CD4-positive, alpha-beta memory T cell (primary cell): ENCODE results near the gene HS2ST1. TPM values are rescaled to one million over a fixed set of nuclear protein-coding genes. Genes with fewer than 3 reads are reported as not detected.
"Not testable (repeated sequence)": the region's sequence is repeated elsewhere in the genome, so short reads cannot be mapped to it uniquely, and the experiment has no call there.

ENCODE experiments used
- CTCF ChIA-PET: fragments of 350-600 bp; sonication (Branson Sonifier 250); formaldehyde crosslinking; loops from one replicate; lab custom pipeline; 2021; ENCODE audit warnings: inconsistent platforms; ENCODE audit not compliant: partially characterized antibody; lab: Charles Lee
- POLR2A ChIA-PET: fragments of 350-600 bp; sonication (Branson Sonifier 250); formaldehyde crosslinking; loops from one replicate; lab custom pipeline; 2021; ENCODE audit not compliant: partially characterized antibody; lab: Charles Lee
- DNase-seq, 5 donors: peaks; one replicate each; pipeline versions ENCODE4 v3.0.0 to v3.0.0-alpha.2; 2020 to 2022; ENCODE audit warnings: mixed read lengths in 1 of 5
- H3K27ac ChIP-seq: one replicate; pipeline ENCODE4 v1.7.0; 2013; ENCODE audit warnings: low read depth, low read length
- H3K27me3 ChIP-seq: 2 replicates; pipeline ENCODE4 v1.7.0; 2013; ENCODE audit warnings: mild to moderate bottlenecking, low read length, moderate library complexity; ENCODE audit not compliant: insufficient read depth
- H3K36me3 ChIP-seq: 2 replicates; pipeline ENCODE4 v1.7.0; 2013; ENCODE audit warnings: mild to moderate bottlenecking, low read length, moderate library complexity; ENCODE audit not compliant: insufficient read depth
- H3K4me1 ChIP-seq: 2 replicates; pipeline ENCODE4 v1.7.0; 2013; ENCODE audit warnings: mild to moderate bottlenecking, low read length, moderate library complexity; ENCODE audit not compliant: insufficient read depth
- H3K4me3 ChIP-seq, 2 donors: one replicate each; pipeline ENCODE4 v1.7.0; 2013; ENCODE audit warnings: low read length in 2 of 2, mild to moderate bottlenecking in 1 of 2
- H3K9me3 ChIP-seq, 2 donors: one replicate each; pipeline ENCODE4 v1.7.0; 2013; ENCODE audit warnings: low read length in 2 of 2, control low read depth in 1 of 2; ENCODE audit not compliant: control insufficient read depth in 1 of 2
- H3K27ac Mint-ChIP-seq, 7 donors: one replicate each; pipeline ENCODE4 v1.8.0; 2020 to 2021; ENCODE audit warnings: mixed read lengths in 7 of 7, mild to moderate bottlenecking in 6 of 7, inconsistent platforms in 3 of 7, moderate library complexity in 3 of 7
- H3K27me3 Mint-ChIP-seq, 2 donors: one replicate each; pipeline ENCODE4 v1.8.0; 2020 to 2021; ENCODE audit warnings: mixed read lengths in 2 of 2
- H3K36me3 Mint-ChIP-seq, 2 donors: one replicate each; pipeline ENCODE4 v1.8.0; 2020 to 2021; ENCODE audit warnings: mixed read lengths in 2 of 2, inconsistent platforms in 1 of 2, mild to moderate bottlenecking in 1 of 2
- H3K4me1 Mint-ChIP-seq, 4 donors: one replicate each; pipeline ENCODE4 v1.8.0; 2020 to 2021; ENCODE audit warnings: mixed read lengths in 4 of 4, mild to moderate bottlenecking in 1 of 4
- H3K4me3 Mint-ChIP-seq, 8 donors: one replicate each; pipeline ENCODE4 v1.8.0; 2020 to 2021; ENCODE audit warnings: mixed read lengths in 8 of 8, mild to moderate bottlenecking in 7 of 8, moderate library complexity in 6 of 8, inconsistent platforms in 3 of 8
- H3K9me3 Mint-ChIP-seq, 8 donors: one replicate each; pipeline ENCODE4 v1.8.0; 2020 to 2021; ENCODE audit warnings: mixed read lengths in 8 of 8, mild to moderate bottlenecking in 5 of 8, inconsistent platforms in 3 of 8, moderate library complexity in 1 of 8
- intact Hi-C: fragments of 100-400 bp; cut with micrococcal nuclease; formaldehyde crosslinking; loops from one replicate; pipeline ENCODE4 v1.15.1; 2023
- polyA plus RNA-seq, 2 donors: library from polyadenylated mRNA; unstranded; fragments of 300-500 nt; fragmentation: Illumina TruSeq; gene quantifications; one replicate each; pipeline ENCODE4 v1.2.3, GENCODE V29; 2021
- total RNA-seq, 2 experiments: library from RNA; stranded (reverse); gene quantifications; one replicate each; pipeline ENCODE4 v1.2.3, GENCODE V29; 2021

Gene HS2ST1
- total and polyA plus RNA-seq, 4 experiments from 2014 or later: 5.4 to 15.8 (median 11.2) TPM

DNA sequence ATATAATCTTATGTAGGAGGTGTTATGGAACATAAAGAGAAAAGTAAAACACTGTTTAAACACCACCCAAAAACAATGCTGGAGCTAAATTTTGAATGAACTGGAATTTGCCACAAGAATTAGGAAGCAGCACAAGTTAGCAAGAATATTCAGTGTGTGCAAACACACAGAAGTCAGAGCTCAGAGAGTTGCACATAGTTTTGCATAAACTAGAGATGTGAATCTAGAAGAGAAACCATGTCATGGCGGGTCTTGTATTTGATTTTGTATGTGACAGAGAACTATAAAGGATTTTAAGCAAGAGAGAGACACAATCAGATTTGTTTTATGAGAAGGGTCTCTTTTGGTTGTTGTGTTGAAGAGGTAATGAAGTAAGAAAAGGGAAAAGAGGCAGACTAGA is 38.7 kb upstream of the HS2ST1 start:
- H3K27me3 Mint-ChIP-seq: no peaks in the 10 kb centered on the region
- H3K27ac ChIP-seq: no peak overlapping the region
- intact Hi-C loops: no loop called here

DNA sequence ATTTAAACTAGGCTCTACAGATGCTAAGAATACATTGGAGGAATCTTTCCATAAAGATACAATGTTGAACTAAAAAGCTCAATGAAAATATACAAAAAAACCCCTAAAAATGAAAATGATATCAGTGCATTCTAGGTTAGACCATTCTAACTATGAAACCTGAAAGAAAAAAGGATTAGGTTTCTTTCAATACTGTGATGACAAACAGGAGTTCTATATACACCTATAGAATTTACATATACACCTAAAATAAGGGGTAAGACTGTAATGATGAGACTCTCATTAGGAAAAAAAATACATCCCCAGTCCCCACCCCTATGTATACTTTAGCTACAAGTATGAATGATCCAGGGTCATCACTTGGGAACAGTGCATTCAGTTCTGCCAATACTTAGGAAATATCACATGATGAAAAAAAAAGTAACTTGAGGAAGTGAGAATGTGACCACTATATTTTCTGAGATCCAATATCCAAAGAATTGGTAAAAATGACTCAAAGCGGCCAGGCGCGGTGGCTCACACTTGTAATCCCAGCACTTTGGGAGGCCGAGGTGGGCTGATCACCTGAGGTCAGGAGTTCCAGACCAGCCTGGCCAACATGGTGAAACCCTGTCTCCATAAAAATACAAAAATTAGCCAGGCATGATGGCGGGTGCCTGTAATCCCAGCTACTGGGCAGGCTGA is 26.8 kb upstream of the HS2ST1 start:
- CTCF ChIA-PET: interaction anchor here (1.1 kb wide), 1 partner anchor 196 kb away, joined by 3 read pairs; no protein-coding TSS in a partner anchor
- no peaks in the 10 kb centered on the region for H3K27me3 Mint-ChIP-seq
- no peak overlapping the region for H3K4me3 ChIP-seq
- peaks cover 18 to 33% (median 25%) of the 10 kb centered on the region in 4 donors for H3K4me1 Mint-ChIP-seq
- peaks cover 8% of the 10 kb centered on the region for H3K4me1 ChIP-seq
- no peaks in the 10 kb centered on the region for H3K9me3 ChIP-seq
- no peaks in the 10 kb centered on the region for H3K36me3 ChIP-seq
- POLR2A ChIA-PET: interaction anchor here (1.4 kb wide), 1 partner anchor 27 kb away, joined by 4 read pairs; the partner anchor contains the start of gene HS2ST1
- no peak overlapping the region for H3K27ac ChIP-seq
- H3K27ac Mint-ChIP-seq: peak overlapping the region in 2 of 7 donors; percentile 32 to 36
- peaks cover 8 to 15% of the 10 kb centered on the region in 2 donors for H3K36me3 Mint-ChIP-seq
- no peaks in the 10 kb centered on the region for H3K27me3 ChIP-seq
- no peak overlapping the region for H3K4me3 Mint-ChIP-seq
- intact Hi-C loops: loop anchor here (10.0 kb wide), 1 partner anchor 47 kb away; no protein-coding TSS in a partner anchor
- no peak for DNase-seq
- no peaks in the 10 kb centered on the region for H3K9me3 Mint-ChIP-seq

More for the DNA sequence above, 38.7 kb upstream of the HS2ST1 start:
- DNase-seq: no peak
- peaks cover 6% of the 10 kb centered on the region for H3K36me3 ChIP-seq
- no peaks in the 10 kb centered on the region for H3K4me1 ChIP-seq
- Mint-ChIP-seq H3K4me1 (peaks cover 0 to 11% (median 3%) of the 10 kb centered on the region in 4 donors), H3K9me3 (no peaks in the 10 kb centered on the region), H3K4me3 (no peak overlapping the region), H3K27ac (peak overlapping the region in 4 of 7 donors; percentile 1 to 43 (median 10)), H3K36me3 (peaks cover 25 to 31% of the 10 kb centered on the region in 2 donors)
- ChIA-PET POLR2A (no interaction called here), CTCF (no interaction called here)
- H3K27me3 ChIP-seq: no peaks in the 10 kb centered on the region
- H3K4me3 ChIP-seq: no peak overlapping the region
- H3K9me3 ChIP-seq: no peaks in the 10 kb centered on the region

DNA sequence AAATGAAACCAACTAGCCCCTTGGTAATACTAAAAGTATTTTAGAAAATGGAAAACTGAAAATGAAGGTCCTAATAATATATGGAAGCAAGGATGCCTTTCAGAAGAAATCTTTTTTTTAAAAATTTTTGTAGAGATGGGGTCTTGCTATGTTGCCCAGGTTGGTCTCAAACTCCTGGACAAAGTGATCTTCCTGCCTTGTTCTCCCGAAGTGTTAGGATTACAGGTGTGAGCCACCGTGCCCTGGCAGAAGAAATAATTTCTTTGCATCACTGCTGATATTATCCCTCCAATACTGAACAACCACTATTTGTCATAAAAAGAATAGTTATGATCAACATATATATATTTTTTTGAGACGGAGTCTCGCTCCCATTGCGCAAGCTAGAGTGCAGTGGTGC is 26.1 kb upstream of the HS2ST1 start:
- H3K9me3 ChIP-seq: no peaks in the 10 kb centered on the region
- CTCF ChIA-PET: interaction anchor here (1.0 kb wide), 1 partner anchor 27 kb away, joined by 3 read pairs; no protein-coding TSS in a partner anchor
- H3K27me3 ChIP-seq: no peaks in the 10 kb centered on the region
- no peak overlapping the region for H3K4me3 ChIP-seq
- H3K36me3 Mint-ChIP-seq: peaks cover 8 to 12% of the 10 kb centered on the region in 2 donors
- H3K27ac ChIP-seq: no peak overlapping the region
- H3K4me3 Mint-ChIP-seq: no peak overlapping the region
- no peak for DNase-seq
- no peaks in the 10 kb centered on the region for H3K36me3 ChIP-seq
- H3K27ac Mint-ChIP-seq: no peak overlapping the region
- POLR2A ChIA-PET: interaction anchor here (0.9 kb wide), 1 partner anchor 9 kb away, joined by 3 read pairs; no protein-coding TSS in a partner anchor
- no peaks in the 10 kb centered on the region for H3K9me3 Mint-ChIP-seq
- H3K4me1 ChIP-seq: peaks cover 8% of the 10 kb centered on the region
- peaks cover 16 to 33% (median 24%) of the 10 kb centered on the region in 4 donors for H3K4me1 Mint-ChIP-seq
- no peaks in the 10 kb centered on the region for H3K27me3 Mint-ChIP-seq
- intact Hi-C loops: loop anchor here (10.0 kb wide), 1 partner anchor 46 kb away; no protein-coding TSS in a partner anchor

DNA sequence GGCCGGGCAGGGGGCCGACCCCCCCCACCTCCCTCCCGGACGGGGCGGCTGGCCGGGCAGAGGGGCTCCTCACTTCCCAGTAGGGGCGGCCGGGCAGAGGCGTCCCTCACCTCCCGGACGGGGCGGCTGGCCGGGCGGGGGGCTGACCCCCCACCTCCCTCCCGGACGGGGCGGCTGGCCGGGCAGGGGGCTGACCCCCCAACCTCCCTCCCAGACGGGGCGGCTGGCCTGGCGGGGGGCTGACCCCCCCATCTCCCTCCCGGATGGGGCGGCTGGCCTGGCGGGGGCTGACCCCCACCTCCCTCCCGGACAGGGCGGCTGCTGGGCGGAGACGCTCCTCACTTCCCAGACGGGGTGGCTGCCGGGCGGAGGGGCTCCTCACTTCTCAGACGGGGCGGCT is 15.0 kb upstream of the HS2ST1 start:
- H3K27ac ChIP-seq, H3K36me3 ChIP-seq, intact Hi-C loops, POLR2A ChIA-PET, H3K27ac Mint-ChIP-seq, H3K27me3 Mint-ChIP-seq, CTCF ChIA-PET, H3K9me3 ChIP-seq, DNase-seq, H3K4me3 ChIP-seq, H3K27me3 ChIP-seq, H3K9me3 Mint-ChIP-seq, H3K4me3 Mint-ChIP-seq: not testable (repeated sequence)
- peaks cover 25 to 42% of the 10 kb centered on the region in 2 donors for H3K36me3 Mint-ChIP-seq
- peaks cover 9 to 25% (median 16%) of the 10 kb centered on the region in 4 donors for H3K4me1 Mint-ChIP-seq
- peaks cover 10% of the 10 kb centered on the region for H3K4me1 ChIP-seq

DNA sequence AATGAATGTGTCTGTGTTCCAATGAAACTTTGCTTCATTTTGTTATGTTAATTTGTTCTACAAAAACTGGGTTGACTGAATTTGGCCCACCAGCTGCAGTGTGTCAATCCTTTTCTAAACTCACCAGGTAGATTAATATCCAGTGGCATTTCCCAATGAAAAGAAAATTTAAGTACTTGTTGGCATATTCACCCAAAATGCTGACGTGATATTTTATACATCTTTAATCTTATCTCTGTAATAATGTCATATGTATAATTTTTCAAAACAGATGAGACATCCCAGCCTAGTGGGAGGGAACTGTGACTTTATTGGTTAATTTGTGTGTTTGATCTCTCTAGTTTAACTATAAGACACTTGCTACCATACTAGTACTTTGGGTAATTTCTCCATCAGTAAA is 8.6 kb upstream of the HS2ST1 start:
- Mint-ChIP-seq H3K9me3 (no peaks in the 10 kb centered on the region), H3K4me1 (peaks cover 32 to 41% (median 38%) of the 10 kb centered on the region in 4 donors), H3K36me3 (peaks cover 29 to 39% of the 10 kb centered on the region in 2 donors), H3K4me3 (no peak overlapping the region), H3K27me3 (no peaks in the 10 kb centered on the region), H3K27ac (no peak overlapping the region)
- ChIA-PET CTCF (interaction anchor here (0.6 kb wide), 1 partner anchor 1976 kb away, joined by 5 read pairs; no protein-coding TSS in a partner anchor), POLR2A (no interaction called here)
- Histone ChIP-seq H3K4me1 (peaks cover 64% of the 10 kb centered on the region), H3K9me3 (no peaks in the 10 kb centered on the region), H3K27ac (no peak overlapping the region), H3K4me3 (no peak overlapping the region), H3K36me3 (peaks cover 6% of the 10 kb centered on the region), H3K27me3 (no peaks in the 10 kb centered on the region)
- intact Hi-C loops: no loop called here
- no peak for DNase-seq

DNA sequence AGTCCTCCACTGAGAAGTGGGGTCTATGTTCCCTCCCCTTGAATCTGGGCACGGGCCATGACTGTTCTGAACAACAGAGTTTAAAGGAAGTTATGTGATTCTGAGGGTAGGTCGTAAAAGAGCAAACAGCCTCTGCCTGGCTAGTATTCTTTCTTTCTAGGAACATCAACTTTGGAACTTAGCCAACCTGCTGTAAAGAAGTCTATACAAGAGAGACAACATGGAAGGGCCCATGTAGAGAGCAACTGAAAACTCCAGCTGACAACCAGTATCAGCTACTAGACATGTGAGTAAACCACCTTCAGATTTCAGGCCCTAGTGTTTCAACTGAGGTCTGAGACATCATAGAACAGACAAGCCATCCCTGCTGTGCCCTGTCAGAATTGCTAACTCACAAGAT is 8.0 kb upstream of the HS2ST1 start:
- DNase-seq: no peak
- Mint-ChIP-seq H3K4me3 (no peak overlapping the region), H3K27ac (no peak overlapping the region), H3K27me3 (no peaks in the 10 kb centered on the region), H3K4me1 (peaks cover 38 to 47% (median 43%) of the 10 kb centered on the region in 4 donors), H3K36me3 (peaks cover 28 to 38% of the 10 kb centered on the region in 2 donors), H3K9me3 (no peaks in the 10 kb centered on the region)
- Histone ChIP-seq H3K9me3 (no peaks in the 10 kb centered on the region), H3K36me3 (peaks cover 6% of the 10 kb centered on the region), H3K27ac (no peak overlapping the region), H3K27me3 (no peaks in the 10 kb centered on the region), H3K4me3 (no peak overlapping the region), H3K4me1 (peaks cover 69% of the 10 kb centered on the region)
- ChIA-PET POLR2A (no interaction called here), CTCF (no interaction called here)
- intact Hi-C loops: no loop called here

DNA sequence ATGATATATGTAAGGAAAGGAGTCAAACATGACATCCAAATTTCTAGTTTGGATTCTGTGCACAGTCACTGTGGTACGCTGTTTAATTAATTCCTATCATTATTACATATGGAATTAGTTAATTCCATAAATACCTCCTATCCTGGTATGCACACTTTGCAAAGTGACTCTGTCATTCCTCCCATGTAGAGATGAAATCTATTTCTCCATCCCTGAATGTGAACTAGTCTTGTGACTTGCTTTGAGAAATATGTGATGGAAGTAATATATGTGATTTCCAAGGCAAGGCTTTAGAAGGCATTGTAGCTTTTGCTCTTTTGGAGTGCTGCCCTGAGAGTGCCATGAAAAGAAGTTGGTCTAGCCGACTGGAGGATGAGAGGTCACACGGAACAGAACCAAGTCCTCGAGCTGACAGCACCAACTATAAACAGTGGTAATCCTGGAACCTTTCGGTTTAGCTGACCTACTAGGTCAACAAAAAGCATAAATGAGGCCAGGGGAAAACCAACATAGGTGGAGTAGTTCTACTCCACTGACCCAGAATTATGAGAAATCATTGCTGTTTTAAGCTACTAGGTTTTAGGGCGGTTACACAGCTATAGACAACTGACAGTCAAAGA is 2.0 kb upstream of the HS2ST1 start:
- H3K4me3 Mint-ChIP-seq: peak overlapping the region in 2 of 8 donors; percentile 14 to 63
- intact Hi-C loops: loop anchor here (5.0 to 10.0 kb wide), 5 partner anchors 48 to 1708 kb away; partner anchors contain the start of gene SYDE2
- POLR2A ChIA-PET: interaction anchor here (1.1 to 6.0 kb wide), 2 partner anchors 9 to 208 kb away, joined by 3 to 74 read pairs; partner anchors contain the start of gene SH3GLB1

More for the DNA sequence above, 2.0 kb upstream of the HS2ST1 start:
- Mint-ChIP-seq H3K27me3 (no peaks in the 10 kb centered on the region), H3K9me3 (no peaks in the 10 kb centered on the region), H3K27ac (peak overlapping the region in 4 of 7 donors; percentile 52 to 69 (median 64)), H3K36me3 (peaks cover 26 to 28% of the 10 kb centered on the region in 2 donors), H3K4me1 (peaks cover 38 to 56% (median 46%) of the 10 kb centered on the region in 4 donors)
- DNase-seq: no peak
- Histone ChIP-seq H3K27me3 (no peaks in the 10 kb centered on the region), H3K9me3 (no peaks in the 10 kb centered on the region), H3K4me3 (no peak overlapping the region), H3K36me3 (no peaks in the 10 kb centered on the region), H3K27ac (no peak overlapping the region), H3K4me1 (peaks cover 63% of the 10 kb centered on the region)
- CTCF ChIA-PET: interaction anchor here (1.1 to 4.9 kb wide), 2 partner anchors 31 to 207 kb away, joined by 3 to 40 read pairs; partner anchors contain the start of gene SH3GLB1
